MM.1S (cell line): ENCODE data around the gene PAN2.

Source experiments
- DNase-seq: peaks from one replicate; pipeline ENCODE4 v3.0.0-alpha.2; 2015
- H2AFZ ChIP-seq: fragments of 300-600 bp; sonication (generic); 2 replicates; pipeline ENCODE4 v1.6.0; 2016; ENCODE audit warnings: antibody characterized with exemption, low read length
- H3F3A ChIP-seq: fragments of 300-600 bp; sonication (generic); 2 replicates; pipeline ENCODE4 v1.6.1; 2016; ENCODE audit warnings: mild to moderate bottlenecking, antibody characterized with exemption, low read length, moderate library complexity, mixed read lengths; ENCODE audit not compliant: insufficient read depth
- H3K27ac ChIP-seq: fragments of 300-600 bp; sonication (generic); 2 replicates; pipeline ENCODE4 v1.5.1; 2016; ENCODE audit warnings: mild to moderate bottlenecking, low read length
- H3K27me3 ChIP-seq: fragments of 300-600 bp; sonication (generic); replicated peaks from 2 replicates; pipeline ENCODE4 v1.6.0; 2016; ENCODE audit warnings: low read length; ENCODE audit not compliant: insufficient read depth
- H3K36me3 ChIP-seq: fragments of 300-600 bp; sonication (generic); replicated peaks from 2 replicates; pipeline ENCODE4 v1.6.1; 2016; ENCODE audit warnings: mild to moderate bottlenecking, low read length, mixed read lengths; ENCODE audit not compliant: insufficient read depth
- H3K4me1 ChIP-seq: fragments of 300-600 bp; sonication (generic); 2 replicates; pipeline ENCODE4 v1.6.1; 2016; ENCODE audit warnings: low read length, mixed read lengths
- H3K4me2 ChIP-seq: fragments of 300-600 bp; sonication (generic); 2 replicates; pipeline ENCODE4 v1.6.0; 2016; ENCODE audit warnings: low read depth, low read length
- H3K4me3 ChIP-seq: fragments of 300-600 bp; sonication (generic); 2 replicates; pipeline ENCODE4 v1.5.1; 2016; ENCODE audit warnings: low read length, mixed read lengths
- H3K79me2 ChIP-seq: fragments of 300-600 bp; sonication (generic); 2 replicates; pipeline ENCODE4 v1.6.1; 2016; ENCODE audit warnings: mixed run types, low read length, mixed read lengths
- H3K9ac ChIP-seq: fragments of 300-600 bp; sonication (generic); 2 replicates; pipeline ENCODE4 v1.6.1; 2016; ENCODE audit warnings: low read length, mixed read lengths
- H3K9me2 ChIP-seq: fragments of 300-600 bp; sonication (generic); replicated peaks from 2 replicates; pipeline ENCODE4 v1.6.1; 2016; ENCODE audit warnings: mild to moderate bottlenecking, low read length, mixed read lengths; ENCODE audit not compliant: insufficient read depth
- H3K9me3 ChIP-seq: fragments of 300-600 bp; sonication (generic); replicated peaks from 2 replicates; pipeline ENCODE4 v1.6.1; 2016; ENCODE audit warnings: mild to moderate bottlenecking, low read length, mixed read lengths; ENCODE audit not compliant: insufficient read depth
- H4K20me1 ChIP-seq: fragments of 300-600 bp; sonication (generic); 2 replicates; pipeline ENCODE4 v1.6.1; 2016; ENCODE audit warnings: mild to moderate bottlenecking, low read length, moderate library complexity, mixed read lengths; ENCODE audit not compliant: insufficient read depth
- CTCF ChIP-seq: fragments of 300-600 bp; sonication (generic); IDR thresholded peaks from 2 replicates; pipeline ENCODE4 v1.5.1; 2016; ENCODE audit warnings: antibody characterized with exemption, low read length, mixed read lengths
- EZH2 ChIP-seq: fragments of 300-600 bp; sonication (generic); optimal IDR thresholded peaks from 2 replicates; pipeline ENCODE3; 2017; ENCODE audit warnings: low read depth, mild to moderate bottlenecking, antibody characterized with exemption, low read length, mixed read lengths
- EZH2phosphoT487 ChIP-seq: fragments of 300-600 bp; sonication (generic); IDR thresholded peaks from 2 replicates; pipeline ENCODE4 v1.6.1; 2018; ENCODE audit warnings: antibody characterized with exemption, low read length

Gene PAN2

GRCh38 chr12:56304276-56304675, 29.5 kb downstream of the PAN2 start:
- DNase-seq = no peak
- Histone ChIP-seq H3K27me3 (no peaks in the 10 kb centered on the region), H3K79me2 (peaks cover 20% of the 10 kb centered on the region), H3K9ac (no peak overlapping the region), H3K4me2 (no peak overlapping the region), H2AFZ (no peak overlapping the region), H3K4me1 (peaks cover 18% of the 10 kb centered on the region), H3K36me3 (no peaks in the 10 kb centered on the region), H3K27ac (no peak overlapping the region), H3K9me2 (no peaks in the 10 kb centered on the region), H3F3A (peaks cover 18% of the 10 kb centered on the region), H3K4me3 (no peak overlapping the region), H3K9me3 (no peaks in the 10 kb centered on the region), H4K20me1 (no peaks in the 10 kb centered on the region)
- no peak for TF ChIP-seq CTCF
- TF ChIP-seq EZH2phosphoT487 = no peak
- TF ChIP-seq EZH2 = no peak

- peaks cover 54% of the 10 kb centered on the region for H3K79me2 ChIP-seq
- TF ChIP-seq EZH2 = no peak
- TF ChIP-seq EZH2phosphoT487 = no peak
- no peak for TF ChIP-seq CTCF
Measured at GRCh38 chr12:56300644-56301464, 32.9 kb downstream of the PAN2 start.

GRCh38 chr12:56299853-56300643, 33.8 kb downstream of the PAN2 start, which contains the start of gene CS:
TSS of gene CS (minus strand) at chr12:56300330. CDS start at chr12:56300201, 129 bp downstream.
- no peak for TF ChIP-seq EZH2
- TF ChIP-seq CTCF = no peak
- peak within 1 kb of the TSS; percentile 81 for H2AFZ ChIP-seq
- peaks cover 26% of the 10 kb centered on the region for H3K4me1 ChIP-seq
- peaks cover 62% of the 10 kb centered on the region for H3K79me2 ChIP-seq
- H3K4me3 ChIP-seq = peak within 1 kb of the TSS; percentile 95
- DNase-seq = peak; percentile 99
- H3K27ac ChIP-seq = peak within 1 kb of the TSS; percentile 74
- H4K20me1 ChIP-seq = no peaks in the 10 kb centered on the region
- no peaks in the 10 kb centered on the region for H3K9me3 ChIP-seq
- H3K9me2 ChIP-seq = no peaks in the 10 kb centered on the region
- peaks cover 21% of the 10 kb centered on the region for H3F3A ChIP-seq
- H3K4me2 ChIP-seq = peak within 1 kb of the TSS; percentile 91
- no peaks in the 10 kb centered on the region; the same call in 1 of the 2 replicates for H3K36me3 ChIP-seq
- H3K27me3 ChIP-seq = no peaks in the 10 kb centered on the region
- peak within 1 kb of the TSS; percentile 76 for H3K9ac ChIP-seq

More at GRCh38 chr12:56300644-56301464, 32.9 kb downstream of the PAN2 start:
- Histone ChIP-seq H3K4me3 (peak overlapping the region; percentile 95), H2AFZ (peak overlapping the region; percentile 81), H3K27ac (peak overlapping the region; percentile 74; the same call in 1 of the 2 replicates), H3K4me1 (peaks cover 26% of the 10 kb centered on the region), H3K9me2 (no peaks in the 10 kb centered on the region), H3K4me2 (peak overlapping the region; percentile 91), H3K36me3 (no peaks in the 10 kb centered on the region; the same call in 1 of the 2 replicates), H4K20me1 (no peaks in the 10 kb centered on the region), H3K9me3 (no peaks in the 10 kb centered on the region), H3K9ac (peak overlapping the region; percentile 56; the same call in 1 of the 2 replicates), H3F3A (peaks cover 21% of the 10 kb centered on the region), H3K27me3 (no peaks in the 10 kb centered on the region)
- peak; percentile 17 for DNase-seq
